ENCODE measurements around the gene NPDC1. TPM values are rescaled to one million over a fixed set of nuclear protein-coding genes. Genes with fewer than 3 reads are reported as not detected.

The NPDC1 gene
- polyA plus RNA-seq, 3 donors, result 0.51 to 2.7 TPM; not detected in 1

- peak overlapping the region; percentile 47 to 88 (median 68) for H3K4me3 ChIP-seq (replicated peaks in 1 of 3; ENCODE audit: low read depth in 2 of 3, low read length in 3 of 3)
- H3K27ac ChIP-seq (ENCODE audit: low read depth in 1 of 2, low read length in 2 of 2), result peak overlapping the region; percentile 83 to 92
- peaks cover 50 to 72% of the 10 kb centered on the region in 2 donors for H3K4me1 ChIP-seq (ENCODE audit: control insufficient read depth in 1 of 2, insufficient read depth in 2 of 2, low read length in 2 of 2)
- peak overlapping the region; percentile 48 for H2AFZ ChIP-seq (ENCODE audit: insufficient read depth, low read depth, low read length, poor library complexity, severe bottlenecking)
- H3K36me3 ChIP-seq (replicated peaks in 1 of 2; ENCODE audit: control insufficient read depth in 1 of 2, insufficient read depth in 2 of 2, low read length in 2 of 2), result no peaks in the 10 kb centered on the region
- Mint-ChIP-seq H3K27me3 (ENCODE audit: low read depth in 3 of 3) (peaks cover 4 to 7% (median 4%) of the 10 kb centered on the region in 3 donors), H3K9me3 (no peaks in the 10 kb centered on the region), H3K27ac (peak overlapping the region; percentile 87 to 94 (median 91)), H3K4me1 (peaks cover 47% of the 10 kb centered on the region), H3K36me3 (peaks cover 0 to 4% of the 10 kb centered on the region in 2 donors), H3K4me3 (peak overlapping the region; percentile 87 to 92)
- H3K79me2 ChIP-seq (ENCODE audit: insufficient read depth, low read length), result peaks cover 57% of the 10 kb centered on the region
- peaks cover 13% of the 10 kb centered on the region for H4K20me1 ChIP-seq (ENCODE audit: insufficient read depth, low read length)
- intact Hi-C loops (cut with micrococcal nuclease), result no loop called here
- peak overlapping the region; percentile 77 for H3K9ac ChIP-seq (ENCODE audit: insufficient read depth, low read length, poor library complexity, severe bottlenecking)
- H3K9me3 ChIP-seq (replicated peaks in 1 of 2; ENCODE audit: control insufficient read depth in 1 of 2, insufficient read depth in 1 of 2, low read length in 2 of 2), result no peaks in the 10 kb centered on the region
- peak; percentile 95 for TF ChIP-seq CTCF (IDR thresholded peaks at IDR 0.05)
- no peaks in the 10 kb centered on the region for H3K27me3 ChIP-seq (ENCODE audit: control insufficient read depth in 2 of 2, insufficient read depth in 2 of 2, low read length in 2 of 2)
- H3K4me2 ChIP-seq (replicated peaks; ENCODE audit: extremely low read depth, low read length, poor library complexity, severe bottlenecking), result peak overlapping the region; percentile 98
- 17% methylated on average over 6 of the region's 19 CpGs for WGBS (ENCODE audit: insufficient coverage)
- peak; percentile 76 to 81 (median 80) for DNase-seq
Observed at GRCh38 chr9:137029058-137029936, 16.7 kb downstream of the NPDC1 start.

- H3K9ac ChIP-seq (ENCODE audit: insufficient read depth, low read length, poor library complexity, severe bottlenecking), result peak overlapping the region; percentile 46
- H3K79me2 ChIP-seq (ENCODE audit: insufficient read depth, low read length), result peaks cover 50% of the 10 kb centered on the region
- peaks cover 13% of the 10 kb centered on the region for H4K20me1 ChIP-seq (ENCODE audit: insufficient read depth, low read length)
- peak overlapping the region; percentile 98 for H3K4me2 ChIP-seq (replicated peaks; ENCODE audit: extremely low read depth, low read length, poor library complexity, severe bottlenecking)
- peak overlapping the region in 5 of 7 donors; percentile 30 to 94 (median 87) for H3K27ac Mint-ChIP-seq
- H3K9me3 Mint-ChIP-seq, result no peaks in the 10 kb centered on the region
- intact Hi-C loops (cut with micrococcal nuclease), result no loop called here
- no peaks in the 10 kb centered on the region for H3K27me3 ChIP-seq (ENCODE audit: control insufficient read depth in 2 of 2, insufficient read depth in 2 of 2, low read length in 2 of 2)
- H3K4me1 ChIP-seq (ENCODE audit: control insufficient read depth in 1 of 2, insufficient read depth in 2 of 2, low read length in 2 of 2), result peaks cover 49 to 66% of the 10 kb centered on the region in 2 donors
- H3K9me3 ChIP-seq (replicated peaks in 1 of 2; ENCODE audit: control insufficient read depth in 1 of 2, insufficient read depth in 1 of 2, low read length in 2 of 2), result no peaks in the 10 kb centered on the region
- WGBS (ENCODE audit: insufficient coverage), result under 1% methylated on average over 96 of the region's 98 CpGs
- peak overlapping the region; percentile 73 to 92 for H3K4me3 Mint-ChIP-seq
- H3K27ac ChIP-seq (ENCODE audit: low read depth in 1 of 2, low read length in 2 of 2), result peak overlapping the region; percentile 83 to 92
- TF ChIP-seq CTCF (IDR thresholded peaks at IDR 0.05), result no peak
- H3K36me3 ChIP-seq (replicated peaks in 1 of 2; ENCODE audit: control insufficient read depth in 1 of 2, insufficient read depth in 2 of 2, low read length in 2 of 2), result no peaks in the 10 kb centered on the region
- peaks cover 4 to 7% (median 6%) of the 10 kb centered on the region in 3 donors for H3K27me3 Mint-ChIP-seq (ENCODE audit: low read depth in 3 of 3)
- peak; percentile 39 to 67 (median 64) for DNase-seq
- H3K36me3 Mint-ChIP-seq, result peaks cover 0 to 4% of the 10 kb centered on the region in 2 donors
- peak overlapping the region; percentile 73 for H2AFZ ChIP-seq (ENCODE audit: insufficient read depth, low read depth, low read length, poor library complexity, severe bottlenecking)
- peaks cover 43% of the 10 kb centered on the region for H3K4me1 Mint-ChIP-seq
- peak overlapping the region; percentile 41 to 88 (median 68) for H3K4me3 ChIP-seq (replicated peaks in 1 of 3; ENCODE audit: low read depth in 2 of 3, low read length in 3 of 3)
Observed at GRCh38 chr9:137028263-137029057, 17.5 kb downstream of the NPDC1 start.

Data from CD14-positive monocyte (primary cell).